ENCODE measurements around the gene ANG.

Gene ANG

GRCh38 chr14:20742132-20742531 lies 53.6 kb downstream of the ANG start:
- no peak for DNase-seq (ENCODE audit: low spot score)
- FAIRE-seq: no peak

GRCh38 chr14:20743556-20743955 lies 55.0 kb downstream of the ANG start:
- no peak for DNase-seq (ENCODE audit: low spot score)
- FAIRE-seq: no peak

All from RCC 7860 (cell line).